HepG2 (cell line): ENCODE results near the gene ALDH3B1. TPM values are rescaled to one million over a fixed set of nuclear protein-coding genes. Genes with fewer than 3 reads are reported as not detected.
A peak's percentile ranks its signal among the peaks of the same experiment; 100 is the strongest.

Source experiments
- ARID2 ChIP-seq: sonication (generic); formaldehyde crosslinking; IDR thresholded peaks from 2 replicates; pipeline ENCODE4 v1.8.1; 2022; ENCODE audit warnings: mild to moderate bottlenecking, missing genetic modification reagents, borderline replicate concordance
- CTCF ChIP-seq: sonication (generic); formaldehyde crosslinking; IDR thresholded peaks from 2 replicates; pipeline ENCODE4 v1.5.0; 2020; ENCODE audit warnings: mild to moderate bottlenecking, missing genetic modification reagents, moderate library complexity
- EZH2 ChIP-seq: conservative IDR thresholded peaks from 2 replicates; pipeline ENCODE4 v1.6.1; 2012; ENCODE audit warnings: mild to moderate bottlenecking, low read depth, low read length, moderate library complexity
- ZNF362 ChIP-seq: sonication (generic); formaldehyde crosslinking; IDR thresholded peaks from 2 replicates; pipeline ENCODE4 v1.4.0; 2020; ENCODE audit warnings: missing genetic modification reagents, mild to moderate bottlenecking, borderline replicate concordance
- ZNF501 ChIP-seq: sonication (generic); formaldehyde crosslinking; IDR thresholded peaks from 2 replicates; pipeline ENCODE4 v1.5.1; 2020; ENCODE audit warnings: mild to moderate bottlenecking, moderate library complexity, missing genetic modification reagents
- ZNF784 ChIP-seq: sonication (generic); formaldehyde crosslinking; IDR thresholded peaks from 2 replicates; pipeline ENCODE4 v1.5.1; 2020; ENCODE audit warnings: missing genetic modification reagents, mild to moderate bottlenecking, borderline replicate concordance
- polyA plus RNA-seq, 8 experiments: library from polyadenylated mRNA; depleted of rRNA in 3 of 8; stranded (reverse) in 7 of 8; unstranded in 1 of 8; fragments of >200 nt; fragmentation: Illumina TruSeq in 4 of 8; extraction: Trizol in 4 of 8; gene quantifications; 2 replicates each; pipeline versions ENCODE4 v1.2.1 to v1.2.3, GENCODE V29; 2011 to 2016; ENCODE audit warnings: low read depth in 4 of 8, missing spikeins in 1 of 8, mixed read lengths in 1 of 8; ENCODE audit not compliant: insufficient read depth in 1 of 8
- total RNA-seq, 5 experiments: library from RNA; depleted of rRNA; stranded (reverse); fragments of >200 nt; fragmentation: Illumina TruSeq; extraction: Trizol; gene quantifications; 2 replicates each; pipeline ENCODE4 v1.2.3, GENCODE V29; 2016; ENCODE audit warnings: low read depth in 1 of 5

The ALDH3B1 gene
- total and polyA plus RNA-seq, 2 of the 13 experiments (the other 11 are each of a cell fraction or from before 2014, with no cell fraction given) = 4.0 to 6.7 TPM

GRCh38 chr11:68009391-68010089 lies 587 bp upstream of the ALDH3B1 start (continued):
- TF ChIP-seq CTCF (CRISPR knock-in tag) (peak; percentile 45), ZNF784 (CRISPR knock-in tag) (0 out of 2 replicates have a peak, but pooled peaks have one; percentile 7), ZNF501 (CRISPR knock-in tag) (no peak), EZH2 (no peak), ARID2 (CRISPR knock-in tag) (0 out of 2 replicates have a peak, but pooled peaks have one; percentile 30), ZNF362 (CRISPR knock-in tag) (peak; percentile 54; the same call in 1 of the 2 replicates)
